GM12872 (cell line): ENCODE results near the gene GPC3.

Experiments
- TF ChIP-seq, protein P1 (sequence below): IDR thresholded peaks from 3 replicates; pipeline ENCODE4 v1.5.1; 2011; ENCODE audit warnings: low read depth, mild to moderate bottlenecking, low read length, moderate library complexity; ENCODE audit not compliant: insufficient read depth

Gene GPC3

DNA sequence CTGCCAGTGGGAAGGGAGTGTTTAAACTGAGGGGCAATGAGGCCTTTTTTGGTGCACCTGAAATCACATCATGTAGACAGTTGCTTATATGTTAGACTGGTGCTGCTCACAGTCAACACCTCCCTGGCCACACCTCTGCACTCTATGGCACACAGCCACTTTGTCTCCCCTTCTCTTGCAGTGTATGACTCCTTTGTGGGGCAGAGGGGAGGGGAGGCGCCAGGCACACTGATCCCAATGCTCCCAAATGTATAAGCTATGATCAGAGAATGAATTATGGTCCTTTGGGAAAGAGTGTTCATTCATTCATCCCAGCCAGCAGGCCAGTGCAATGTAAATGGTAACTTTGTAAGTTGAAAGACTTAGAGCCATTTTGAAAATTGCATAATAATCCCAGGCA, 4.6 kb upstream of the GPC3 start:
- TF ChIP-seq, protein P1, sequence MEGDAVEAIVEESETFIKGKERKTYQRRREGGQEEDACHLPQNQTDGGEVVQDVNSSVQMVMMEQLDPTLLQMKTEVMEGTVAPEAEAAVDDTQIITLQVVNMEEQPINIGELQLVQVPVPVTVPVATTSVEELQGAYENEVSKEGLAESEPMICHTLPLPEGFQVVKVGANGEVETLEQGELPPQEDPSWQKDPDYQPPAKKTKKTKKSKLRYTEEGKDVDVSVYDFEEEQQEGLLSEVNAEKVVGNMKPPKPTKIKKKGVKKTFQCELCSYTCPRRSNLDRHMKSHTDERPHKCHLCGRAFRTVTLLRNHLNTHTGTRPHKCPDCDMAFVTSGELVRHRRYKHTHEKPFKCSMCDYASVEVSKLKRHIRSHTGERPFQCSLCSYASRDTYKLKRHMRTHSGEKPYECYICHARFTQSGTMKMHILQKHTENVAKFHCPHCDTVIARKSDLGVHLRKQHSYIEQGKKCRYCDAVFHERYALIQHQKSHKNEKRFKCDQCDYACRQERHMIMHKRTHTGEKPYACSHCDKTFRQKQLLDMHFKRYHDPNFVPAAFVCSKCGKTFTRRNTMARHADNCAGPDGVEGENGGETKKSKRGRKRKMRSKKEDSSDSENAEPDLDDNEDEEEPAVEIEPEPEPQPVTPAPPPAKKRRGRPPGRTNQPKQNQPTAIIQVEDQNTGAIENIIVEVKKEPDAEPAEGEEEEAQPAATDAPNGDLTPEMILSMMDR, result no peak

DNA sequence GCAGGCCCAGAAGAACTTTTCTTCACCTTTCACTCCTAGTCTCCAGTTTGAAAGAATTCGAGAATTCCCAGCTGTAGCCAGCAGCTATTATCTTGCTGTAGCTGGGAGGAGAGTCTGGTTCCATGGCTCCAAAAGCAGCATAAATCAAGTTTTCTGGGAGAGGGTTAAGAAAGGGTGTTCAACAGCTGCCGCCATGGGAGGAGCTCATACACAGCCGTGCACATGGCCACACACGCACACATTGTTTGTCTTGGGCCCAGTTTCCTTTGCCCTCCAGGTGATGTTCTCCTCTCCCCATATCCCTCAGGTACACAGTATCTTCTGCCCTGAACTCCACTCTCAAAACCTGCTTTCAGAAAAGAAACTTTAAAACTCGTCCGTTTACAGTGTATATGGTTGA, 4.1 kb upstream of the GPC3 start:
- TF ChIP-seq, protein P1, result no peak

DNA sequence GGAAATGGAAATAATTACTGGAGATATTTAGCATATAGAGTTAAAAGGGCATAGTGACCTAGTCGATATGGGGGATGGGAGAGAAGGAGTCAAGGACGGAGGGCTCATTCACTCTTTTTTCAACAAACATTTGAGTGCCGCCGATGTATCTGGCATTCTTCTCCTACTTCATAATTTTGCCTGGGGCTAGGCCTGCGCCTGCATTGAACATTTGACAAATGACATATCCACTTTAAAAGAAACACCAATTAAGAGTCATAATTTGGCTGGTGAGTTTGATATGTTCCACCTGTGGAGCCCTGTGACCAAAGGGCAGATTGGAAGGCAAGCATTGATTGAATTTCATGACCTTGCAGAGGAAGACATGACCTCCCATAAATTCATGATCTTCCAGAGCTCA, 2.6 kb upstream of the GPC3 start:
- TF ChIP-seq, protein P1, result no peak

DNA sequence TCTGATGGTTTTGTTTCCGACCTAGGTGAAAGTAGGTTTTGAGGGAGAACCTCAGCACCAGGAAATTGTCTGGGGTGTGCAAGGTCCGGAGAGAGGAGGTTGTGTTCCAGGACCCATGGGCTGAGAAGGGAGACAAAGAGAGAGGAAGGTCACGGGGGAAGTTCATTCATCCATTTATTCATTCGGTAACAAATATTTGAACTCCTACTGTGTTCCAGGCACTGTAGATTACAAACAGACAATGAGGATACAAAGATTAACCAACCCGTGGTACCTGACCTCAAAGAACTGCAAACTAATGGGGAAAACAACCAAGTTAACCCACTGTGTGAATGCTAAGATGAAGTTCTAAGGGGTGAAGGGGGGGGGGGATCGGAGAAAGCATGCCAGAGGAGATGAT, 1.8 kb upstream of the GPC3 start:
- TF ChIP-seq, protein P1, result no peak

DNA sequence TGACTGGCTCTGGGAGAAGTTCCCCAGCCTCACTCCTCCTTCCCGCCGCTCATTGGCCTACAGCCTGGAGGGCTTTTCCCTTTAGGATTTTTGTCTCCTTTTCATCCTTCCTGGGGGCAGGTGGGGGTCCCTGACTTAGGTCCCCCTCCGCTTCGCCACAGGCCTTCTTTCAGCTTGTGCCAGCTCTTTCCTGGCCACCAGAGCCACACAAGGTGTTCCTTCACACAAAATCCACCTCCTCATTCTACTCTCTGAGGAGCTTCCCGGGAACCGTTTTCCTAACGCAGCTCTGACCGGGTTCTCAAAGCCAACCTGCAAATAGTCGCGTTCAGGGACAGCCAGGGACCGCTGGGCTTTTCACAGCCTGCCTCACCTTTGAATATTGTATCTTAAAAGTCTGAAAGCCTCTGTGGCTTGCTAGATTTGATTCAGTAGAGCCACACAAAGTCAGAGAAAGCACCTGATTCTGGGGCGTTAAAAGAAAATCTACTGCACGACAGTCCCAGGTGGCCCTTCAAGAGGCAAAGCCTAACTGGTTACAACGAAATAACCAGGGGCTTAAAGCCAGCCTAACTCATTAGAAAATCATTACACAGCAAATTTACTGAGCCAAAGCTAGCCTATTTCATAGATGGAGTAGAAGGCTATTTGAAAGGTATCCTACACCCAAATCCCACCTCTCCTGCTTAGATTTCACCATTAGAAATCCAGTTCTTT, 731 bp upstream of the GPC3 start:
- TF ChIP-seq, protein P1, result no peak

DNA sequence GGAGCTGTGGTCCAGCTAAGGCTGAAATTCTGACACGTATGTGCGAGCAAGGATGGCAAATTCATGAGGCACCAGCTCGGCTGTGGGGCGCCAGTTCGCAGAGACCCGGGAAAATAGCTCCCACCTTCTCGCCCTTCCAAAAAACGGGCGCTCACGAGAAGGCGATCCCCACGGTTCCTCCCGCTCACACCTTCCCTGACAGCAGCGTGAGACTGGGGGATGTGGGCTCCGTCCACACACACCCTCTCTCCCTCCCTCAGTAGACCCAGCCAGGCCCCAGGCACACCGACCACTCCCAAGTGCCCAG, 584 bp downstream of the GPC3 start:
- TF ChIP-seq, protein P1, result no peak

DNA sequence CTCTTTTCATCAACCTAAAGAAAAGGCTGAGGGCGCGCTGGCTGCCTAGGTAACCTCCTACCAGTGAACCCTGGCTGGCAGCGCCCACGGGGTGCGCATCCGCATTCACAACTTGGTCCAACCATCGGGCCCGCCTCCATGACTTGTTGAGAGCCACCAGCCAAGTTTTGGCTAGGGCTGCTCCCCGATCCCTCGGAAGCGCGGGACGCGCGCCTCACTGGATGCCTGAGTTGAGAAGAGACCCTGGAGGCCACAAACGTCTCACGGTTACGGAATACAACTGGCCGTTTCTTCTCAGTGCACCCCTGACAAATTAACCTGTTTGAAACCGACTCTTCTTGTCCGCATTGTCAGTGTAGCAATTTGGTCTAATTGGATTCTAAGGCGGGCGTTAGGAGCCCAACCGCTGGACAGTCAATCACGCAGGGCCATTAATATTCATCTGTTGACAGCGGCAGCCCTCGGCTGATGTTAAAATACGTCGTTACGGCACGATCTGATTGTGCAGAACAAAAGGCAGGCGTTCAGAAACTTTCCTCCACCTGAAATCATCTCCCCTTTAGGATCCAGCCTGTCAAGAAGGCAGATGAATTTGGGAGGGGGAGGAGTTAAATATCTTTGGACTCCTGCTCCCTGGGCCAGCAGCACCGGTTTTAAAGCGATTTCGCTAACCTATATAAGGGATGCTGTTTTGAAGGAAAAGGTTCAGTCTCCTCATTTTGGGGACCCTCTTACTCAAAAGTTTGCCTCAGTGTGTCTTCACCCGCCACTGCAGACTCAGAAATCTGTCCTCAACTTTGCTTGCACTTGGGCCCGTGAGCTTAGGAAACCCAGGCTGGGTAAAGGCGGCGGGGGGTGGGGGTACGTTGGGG, 1.2 kb downstream of the GPC3 start:
- TF ChIP-seq, protein P1, result no peak
